Upper lobe of left lung (tissue), 4 donors: ENCODE results near the gene QPCTL.

Experiments used
- POLR2A ChIP-seq, 4 donors: fragments of 450-650 bp; IDR thresholded peaks; one replicate each; pipeline ENCODE4 v1.5.1; 2016 to 2017; ENCODE audit warnings: antibody characterized with exemption in 4 of 4, mild to moderate bottlenecking in 2 of 4
- POLR2AphosphoS5 ChIP-seq, 2 donors: sonication (generic); formaldehyde crosslinking; IDR thresholded peaks; one replicate each; pipeline ENCODE4 v1.5.1; 2017; ENCODE audit warnings: antibody characterized with exemption in 2 of 2

GRCh38 chr19:45653634-45654033 is 38.8 kb upstream of the QPCTL start:
- no peak for TF ChIP-seq POLR2A (IDR thresholded peaks at IDR 0.05)
- TF ChIP-seq POLR2AphosphoS5 (IDR thresholded peaks at IDR 0.05): no peak
